OCI-LY7 (cell line): ENCODE results near the gene TENT5C. TPM values are rescaled to one million over a fixed set of nuclear protein-coding genes. Genes with fewer than 3 reads are reported as not detected.

Source experiments
- BruUV-seq: library from RNA; stranded (reverse); fragments of 400-500 nt; replicated peaks from 2 replicates; lab custom pipeline; 2021; lab: Mats Ljungman, UMichigan
- CTCF ChIA-PET: fragments of 300-600 bp; sonication (Branson Sonifier 250); formaldehyde crosslinking; loops from one replicate; lab custom pipeline; 2022; ENCODE audit warnings: antibody characterized with exemption; ENCODE audit not compliant: unreplicated experiment; lab: Charles Lee
- POLR2A ChIA-PET: fragments of 300-600 bp; sonication (Branson Sonifier 250); formaldehyde crosslinking; loops from one replicate; lab custom pipeline; 2022; ENCODE audit warnings: antibody characterized with exemption; lab: Charles Lee
- DNase-seq: peaks from one replicate; pipeline ENCODE4 v3.0.0-alpha.2; 2015; ENCODE audit warnings: low spot score
- H2AFZ ChIP-seq: fragments of 200-600 bp; sonication (generic), shearing (Covaris generic); 2 replicates; pipeline ENCODE4 v1.6.1; 2014; ENCODE audit warnings: mild to moderate bottlenecking, antibody characterized with exemption, low read length, moderate library complexity
- H3K27ac ChIP-seq: fragments of 200-600 bp; sonication (generic); 2 replicates; pipeline ENCODE4 v1.5.1; 2014; ENCODE audit warnings: mixed run types, low read depth, mild to moderate bottlenecking, moderate library complexity, low read length, inconsistent platforms; ENCODE audit not compliant: poor library complexity, severe bottlenecking
- H3K36me3 ChIP-seq: fragments of 200-600 bp; sonication (generic); 2 replicates; pipeline ENCODE4 v1.6.1; 2014; ENCODE audit warnings: mild to moderate bottlenecking, antibody characterized with exemption, low read length, moderate library complexity, mixed read lengths; ENCODE audit not compliant: insufficient read depth
- H3K4me1 ChIP-seq: fragments of 200-600 bp; sonication (generic); 2 replicates; pipeline ENCODE4 v1.5.1; 2014; ENCODE audit warnings: mild to moderate bottlenecking, low read length; ENCODE audit not compliant: insufficient read depth, poor library complexity, severe bottlenecking
- H3K4me2 ChIP-seq: fragments of 200-600 bp; sonication (generic); 2 replicates; pipeline ENCODE4 v1.6.1; 2014; ENCODE audit warnings: mild to moderate bottlenecking, low read length
- H3K4me3 ChIP-seq: fragments of 200-600 bp; sonication (generic); 2 replicates; pipeline ENCODE4 v1.5.1; 2014; ENCODE audit warnings: mild to moderate bottlenecking, low read depth, low read length; ENCODE audit not compliant: poor library complexity, severe bottlenecking
- H3K79me2 ChIP-seq: fragments of 200-600 bp; sonication (generic); 2 replicates; pipeline ENCODE4 v1.6.1; 2016; ENCODE audit warnings: low read depth, mild to moderate bottlenecking, low read length, moderate library complexity, mixed read lengths; ENCODE audit not compliant: insufficient read depth
- H3K9me2 ChIP-seq: fragments of 200-600 bp; sonication (generic); 2 replicates; pipeline ENCODE4 v1.6.1; 2016; ENCODE audit warnings: mild to moderate bottlenecking, low read length, mixed read lengths; ENCODE audit not compliant: insufficient read depth
- H3K9me3 ChIP-seq: fragments of 200-600 bp; sonication (generic); 2 replicates; pipeline ENCODE4 v1.6.1; 2014; ENCODE audit warnings: mild to moderate bottlenecking, mixed run types, low read length, mixed read lengths
- H4K20me1 ChIP-seq: fragments of 200-600 bp; sonication (generic); 2 replicates; pipeline ENCODE4 v1.6.1; 2014; ENCODE audit warnings: mild to moderate bottlenecking, antibody characterized with exemption, low read length, moderate library complexity, mixed read lengths; ENCODE audit not compliant: insufficient read depth
- CTCF ChIP-seq: fragments of 200-600 bp; sonication (generic); conservative IDR thresholded peaks from 2 replicates; pipeline ENCODE4 v1.5.1; 2014; ENCODE audit warnings: mild to moderate bottlenecking, antibody characterized with exemption, low read length, moderate library complexity, mixed read lengths
- EZH2phosphoT487 ChIP-seq: fragments of 200-600 bp; sonication (generic); IDR thresholded peaks from 2 replicates; pipeline ENCODE4 v1.6.1; 2018; ENCODE audit warnings: low read depth, borderline replicate concordance, mild to moderate bottlenecking, mixed run types, antibody characterized with exemption, low read length, moderate library complexity, mixed read lengths
- intact Hi-C: fragments of 100-400 bp; cut with micrococcal nuclease; formaldehyde crosslinking; loops from one replicate; pipeline ENCODE4 v1.10.0; 2022; ENCODE audit not compliant: unreplicated experiment
- total RNA-seq, 2 experiments: library from RNA; depleted of rRNA in 1 of 2; stranded (reverse); fragments of >200 nt in 1 of 2; shearing (Covaris generic) in 1 of 2; gene quantifications; 2 replicates each; pipeline ENCODE4 v1.2.3, GENCODE V29; 2014 to 2022

The TENT5C gene
- total RNA-seq, 2 experiments from 2014 or later = 13.3 to 31.1 TPM

DNA sequence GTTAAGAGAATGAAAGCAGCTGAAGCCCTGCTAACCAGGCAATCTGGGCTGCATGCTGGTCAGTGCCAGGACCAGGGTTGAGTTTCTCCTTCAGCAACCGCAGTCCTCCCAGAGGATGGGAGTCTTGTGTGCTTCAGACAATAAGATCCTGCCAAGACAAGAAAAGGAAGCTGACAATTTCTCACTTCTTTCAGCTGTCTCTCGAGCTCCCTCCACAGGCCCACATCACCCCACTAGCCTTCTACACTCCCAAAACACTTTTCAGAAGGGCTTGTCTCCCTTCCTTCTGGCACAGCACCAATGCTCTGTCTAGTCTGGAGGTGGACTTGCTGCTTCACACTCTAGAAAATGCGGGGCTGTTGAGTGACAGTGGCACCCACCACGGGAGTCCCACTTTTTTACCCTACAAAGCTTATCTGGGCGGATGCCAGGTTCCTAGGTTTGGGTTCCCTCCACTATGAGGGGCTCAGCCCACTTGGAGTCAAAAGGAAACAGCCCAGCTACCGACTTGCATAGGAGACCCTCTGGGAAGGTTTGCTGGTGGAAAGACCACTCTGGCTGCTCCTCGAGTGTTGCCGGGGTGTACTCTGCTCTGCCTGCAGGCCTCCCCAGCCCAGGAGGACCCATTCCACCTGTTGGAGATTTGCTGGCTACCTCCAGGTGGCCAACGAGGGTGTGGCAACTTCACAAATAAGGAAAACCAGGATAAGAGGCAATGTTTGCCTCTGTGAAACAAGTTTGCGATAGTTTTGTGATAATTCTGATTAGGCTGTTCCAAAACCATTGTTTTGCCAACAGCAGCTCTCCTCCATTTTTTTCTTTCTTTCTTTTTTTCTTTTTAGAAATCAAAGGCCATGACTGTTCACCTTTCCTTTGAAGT, 68.9 kb downstream of the TENT5C start:
- H3K79me2 ChIP-seq = no peaks in the 10 kb centered on the region
- peak overlapping the region; percentile 67 for H2AFZ ChIP-seq
- H3K9me3 ChIP-seq = no peaks in the 10 kb centered on the region
- TF ChIP-seq CTCF (peak; percentile 92), EZH2phosphoT487 (no peak)
- H3K4me3 ChIP-seq = no peak overlapping the region
- DNase-seq = peak; percentile 87
- peaks cover 54% of the 10 kb centered on the region for H3K4me1 ChIP-seq
- no peaks in the 10 kb centered on the region for H4K20me1 ChIP-seq
- H3K27ac ChIP-seq = peak overlapping the region; percentile 1
- ChIA-PET POLR2A (interaction anchor here (0.9 to 5.1 kb wide), 18 partner anchors 8 to 254 kb away, joined by 3 to 38 read pairs (median 8); partner anchors contain the start of genes GDAP2, TENT5C and WDR3), CTCF (interaction anchor here (0.7 to 2.4 kb wide), 18 partner anchors 8 to 139 kb away, joined by 3 to 18 read pairs (median 4); no protein-coding TSS in a partner anchor)
- BruUV-seq = no TSS peak
- H3K36me3 ChIP-seq = no peaks in the 10 kb centered on the region
- intact Hi-C loops = loop anchor here (1.0 to 2.0 kb wide), 6 partner anchors 15 to 139 kb away; no protein-coding TSS in a partner anchor
- H3K4me2 ChIP-seq = peak overlapping the region; percentile 41
- no peaks in the 10 kb centered on the region for H3K9me2 ChIP-seq

GRCh38 chr1:117675907-117676430, 70.1 kb downstream of the TENT5C start:
- no peak overlapping the region for H3K4me2 ChIP-seq
- no peaks in the 10 kb centered on the region for H4K20me1 ChIP-seq
- no peaks in the 10 kb centered on the region for H3K79me2 ChIP-seq
- DNase-seq = no peak
- no peaks in the 10 kb centered on the region for H3K36me3 ChIP-seq
- H3K27ac ChIP-seq = no peak overlapping the region
- intact Hi-C loops = loop anchor here (2.0 kb wide), 1 partner anchor 79 kb away; no protein-coding TSS in a partner anchor
- H3K9me2 ChIP-seq = no peaks in the 10 kb centered on the region
- no peaks in the 10 kb centered on the region for H3K9me3 ChIP-seq
- no peak for TF ChIP-seq EZH2phosphoT487
- no peak for TF ChIP-seq CTCF
- CTCF ChIA-PET = interaction anchor here (1.0 to 2.9 kb wide), 2 partner anchors 32 to 141 kb away, joined by 3 to 13 read pairs; no protein-coding TSS in a partner anchor
- H3K4me3 ChIP-seq = no peak overlapping the region
- POLR2A ChIA-PET = interaction anchor here (0.7 to 5.1 kb wide), 9 partner anchors 9 to 141 kb away, joined by 3 to 38 read pairs (median 4); no protein-coding TSS in a partner anchor
- H2AFZ ChIP-seq = no peak overlapping the region
- peaks cover 43% of the 10 kb centered on the region for H3K4me1 ChIP-seq
- no TSS peak for BruUV-seq
